ENCODE results near the gene OSBP. TPM values are rescaled to one million over a fixed set of nuclear protein-coding genes. Genes with fewer than 3 reads are reported as not detected.
A peak's percentile ranks its signal among the peaks of the same experiment; 100 is the strongest.
"Not testable (repeated sequence)": the region's sequence is repeated elsewhere in the genome, so short reads cannot be mapped to it uniquely, and the experiment has no call there.

Gene OSBP
- total RNA-seq, 1 experiment from 2014 or later, result 36.3 TPM

- no TSS peak for BruUV-seq (replicated peaks)
- H3K27ac ChIP-seq (ENCODE audit: low read length), result no peak overlapping the region
- CTCF ChIA-PET, result no interaction called here
These were observed 25.6 kb upstream of the OSBP start for GRCh38 chr11:59641156-59641555.

GRCh38 chr11:59630493-59630892 is 14.9 kb upstream of the OSBP start:
- TF ChIP-seq EZH2phosphoT487 (IDR thresholded peaks at IDR 0.05; ENCODE audit: borderline replicate concordance, low read length) (no peak), CTCF (conservative IDR thresholded peaks at IDR 0.05; ENCODE audit: low read depth, low read length) (no peak), EZH2 (IDR thresholded peaks at IDR 0.05; ENCODE audit: low read length, unreplicated experiment) (no peak)
- Histone ChIP-seq H3K9me2 (replicated peaks; ENCODE audit: low read length) (no peaks in the 10 kb centered on the region), H3F3A (ENCODE audit: low read length, unreplicated experiment) (no peaks in the 10 kb centered on the region), H3K4me2 (ENCODE audit: low read length) (no peak overlapping the region), H3K9me3 (ENCODE audit: low read length) (no peaks in the 10 kb centered on the region), H3K4me3 (ENCODE audit: low read length) (no peak overlapping the region), H3K4me1 (ENCODE audit: insufficient read depth, low read length) (no peaks in the 10 kb centered on the region), H3K9ac (ENCODE audit: low read length) (no peak overlapping the region), H4K20me1 (ENCODE audit: low read length) (no peaks in the 10 kb centered on the region), H2AFZ (ENCODE audit: low read length) (no peak overlapping the region), H3K27ac (ENCODE audit: low read length) (no peak overlapping the region), H3K27me3 (ENCODE audit: low read length) (no peaks in the 10 kb centered on the region), H3K36me3 (ENCODE audit: low read depth, low read length) (no peaks in the 10 kb centered on the region; the same call in 1 of the 2 replicates), H3K79me2 (ENCODE audit: low read length) (no peaks in the 10 kb centered on the region)
- CTCF ChIA-PET, result no interaction called here
- no TSS peak for BruUV-seq (replicated peaks)
- ATAC-seq, result no peak
- no peak for DNase-seq
- POLR2A ChIA-PET (ENCODE audit: unreplicated experiment), result no interaction called here
- intact Hi-C loops (cut with micrococcal nuclease), result no loop called here

More at GRCh38 chr11:59641156-59641555, 25.6 kb upstream of the OSBP start:
- TF ChIP-seq CTCF (conservative IDR thresholded peaks at IDR 0.05; ENCODE audit: low read depth, low read length) (no peak), EZH2 (IDR thresholded peaks at IDR 0.05; ENCODE audit: low read length, unreplicated experiment) (no peak), EZH2phosphoT487 (IDR thresholded peaks at IDR 0.05; ENCODE audit: borderline replicate concordance, low read length) (no peak)
- Histone ChIP-seq H3K4me1 (ENCODE audit: insufficient read depth, low read length) (peaks cover 12% of the 10 kb centered on the region), H3K36me3 (ENCODE audit: low read depth, low read length) (peaks cover 78% of the 10 kb centered on the region), H3K4me2 (ENCODE audit: low read length) (no peak overlapping the region), H3K27me3 (ENCODE audit: low read length) (no peaks in the 10 kb centered on the region), H2AFZ (ENCODE audit: low read length) (no peak overlapping the region), H3K79me2 (ENCODE audit: low read length) (no peaks in the 10 kb centered on the region), H3K9me3 (ENCODE audit: low read length) (no peaks in the 10 kb centered on the region), H3K9me2 (replicated peaks; ENCODE audit: low read length) (no peaks in the 10 kb centered on the region), H3F3A (ENCODE audit: low read length, unreplicated experiment) (no peaks in the 10 kb centered on the region), H3K4me3 (ENCODE audit: low read length) (no peak overlapping the region), H4K20me1 (ENCODE audit: low read length) (no peaks in the 10 kb centered on the region), H3K9ac (ENCODE audit: low read length) (no peak overlapping the region)
- peak; percentile 94 for ATAC-seq
- POLR2A ChIA-PET (ENCODE audit: unreplicated experiment), result no interaction called here
- DNase-seq, result peak; percentile 71
- intact Hi-C loops (cut with micrococcal nuclease), result no loop called here

GRCh38 chr11:59629996-59630395 is 14.4 kb upstream of the OSBP start:
- Histone ChIP-seq H3K27ac (ENCODE audit: low read length) (no peak overlapping the region), H3K4me2 (ENCODE audit: low read length) (no peak overlapping the region), H2AFZ (ENCODE audit: low read length) (no peak overlapping the region), H3K9me2 (replicated peaks; ENCODE audit: low read length) (no peaks in the 10 kb centered on the region), H3K4me1 (ENCODE audit: insufficient read depth, low read length) (no peaks in the 10 kb centered on the region), H3K79me2 (ENCODE audit: low read length) (no peaks in the 10 kb centered on the region), H3K9ac (ENCODE audit: low read length) (no peak overlapping the region), H3F3A (ENCODE audit: low read length, unreplicated experiment) (no peaks in the 10 kb centered on the region), H3K9me3 (ENCODE audit: low read length) (no peaks in the 10 kb centered on the region), H4K20me1 (ENCODE audit: low read length) (no peaks in the 10 kb centered on the region), H3K36me3 (ENCODE audit: low read depth, low read length) (no peaks in the 10 kb centered on the region), H3K4me3 (ENCODE audit: low read length) (no peak overlapping the region), H3K27me3 (ENCODE audit: low read length) (no peaks in the 10 kb centered on the region)
- ChIA-PET POLR2A (ENCODE audit: unreplicated experiment) (no interaction called here), CTCF (no interaction called here)
- no TSS peak for BruUV-seq (replicated peaks)
- TF ChIP-seq EZH2phosphoT487 (IDR thresholded peaks at IDR 0.05; ENCODE audit: borderline replicate concordance, low read length) (no peak), EZH2 (IDR thresholded peaks at IDR 0.05; ENCODE audit: low read length, unreplicated experiment) (no peak), CTCF (conservative IDR thresholded peaks at IDR 0.05; ENCODE audit: low read depth, low read length) (no peak)
- DNase-seq (no peak), ATAC-seq (no peak)
- intact Hi-C loops (cut with micrococcal nuclease), result no loop called here

GRCh38 chr11:59626969-59627368 is 11.4 kb upstream of the OSBP start:
- H3K36me3 ChIP-seq (ENCODE audit: low read depth, low read length); H4K20me1 ChIP-seq (ENCODE audit: low read length); H3K9ac ChIP-seq (ENCODE audit: low read length); H3K4me3 ChIP-seq (ENCODE audit: low read length); H3K27ac ChIP-seq (ENCODE audit: low read length); H3K4me1 ChIP-seq (ENCODE audit: insufficient read depth, low read length); intact Hi-C loops (cut with micrococcal nuclease); H3K27me3 ChIP-seq (ENCODE audit: low read length); DNase-seq; BruUV-seq (replicated peaks); CTCF ChIA-PET; H3K9me3 ChIP-seq (ENCODE audit: low read length); H3K4me2 ChIP-seq (ENCODE audit: low read length); H2AFZ ChIP-seq (ENCODE audit: low read length); ATAC-seq; POLR2A ChIA-PET (ENCODE audit: unreplicated experiment); H3F3A ChIP-seq (ENCODE audit: low read length, unreplicated experiment); H3K79me2 ChIP-seq (ENCODE audit: low read length); H3K9me2 ChIP-seq (replicated peaks; ENCODE audit: low read length): not testable (repeated sequence)
